C4-2B (cell line): ENCODE results near the gene CHN2.

Experiments used
- H3K27ac ChIP-seq: fragments of 450-650 bp; 2 replicates; pipeline ENCODE4 v1.5.1; 2017
- ZFX ChIP-seq: fragments of 450-650 bp; IDR thresholded peaks from 2 replicates; pipeline ENCODE4 v1.6.1; 2017
- TF ChIP-seq, protein P1 (sequence below): fragments of 450-650 bp; conservative IDR thresholded peaks from 2 replicates; pipeline ENCODE4 v1.5.1; 2017; ENCODE audit warnings: mild to moderate bottlenecking

CHN2 gene

GRCh38 chr7:29154076-29154475 lies 40.5 kb upstream of the CHN2 start:
- no peak overlapping the region for H3K27ac ChIP-seq
- TF ChIP-seq, protein P1, sequence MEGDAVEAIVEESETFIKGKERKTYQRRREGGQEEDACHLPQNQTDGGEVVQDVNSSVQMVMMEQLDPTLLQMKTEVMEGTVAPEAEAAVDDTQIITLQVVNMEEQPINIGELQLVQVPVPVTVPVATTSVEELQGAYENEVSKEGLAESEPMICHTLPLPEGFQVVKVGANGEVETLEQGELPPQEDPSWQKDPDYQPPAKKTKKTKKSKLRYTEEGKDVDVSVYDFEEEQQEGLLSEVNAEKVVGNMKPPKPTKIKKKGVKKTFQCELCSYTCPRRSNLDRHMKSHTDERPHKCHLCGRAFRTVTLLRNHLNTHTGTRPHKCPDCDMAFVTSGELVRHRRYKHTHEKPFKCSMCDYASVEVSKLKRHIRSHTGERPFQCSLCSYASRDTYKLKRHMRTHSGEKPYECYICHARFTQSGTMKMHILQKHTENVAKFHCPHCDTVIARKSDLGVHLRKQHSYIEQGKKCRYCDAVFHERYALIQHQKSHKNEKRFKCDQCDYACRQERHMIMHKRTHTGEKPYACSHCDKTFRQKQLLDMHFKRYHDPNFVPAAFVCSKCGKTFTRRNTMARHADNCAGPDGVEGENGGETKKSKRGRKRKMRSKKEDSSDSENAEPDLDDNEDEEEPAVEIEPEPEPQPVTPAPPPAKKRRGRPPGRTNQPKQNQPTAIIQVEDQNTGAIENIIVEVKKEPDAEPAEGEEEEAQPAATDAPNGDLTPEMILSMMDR: no peak
- no peak for TF ChIP-seq ZFX

DNA sequence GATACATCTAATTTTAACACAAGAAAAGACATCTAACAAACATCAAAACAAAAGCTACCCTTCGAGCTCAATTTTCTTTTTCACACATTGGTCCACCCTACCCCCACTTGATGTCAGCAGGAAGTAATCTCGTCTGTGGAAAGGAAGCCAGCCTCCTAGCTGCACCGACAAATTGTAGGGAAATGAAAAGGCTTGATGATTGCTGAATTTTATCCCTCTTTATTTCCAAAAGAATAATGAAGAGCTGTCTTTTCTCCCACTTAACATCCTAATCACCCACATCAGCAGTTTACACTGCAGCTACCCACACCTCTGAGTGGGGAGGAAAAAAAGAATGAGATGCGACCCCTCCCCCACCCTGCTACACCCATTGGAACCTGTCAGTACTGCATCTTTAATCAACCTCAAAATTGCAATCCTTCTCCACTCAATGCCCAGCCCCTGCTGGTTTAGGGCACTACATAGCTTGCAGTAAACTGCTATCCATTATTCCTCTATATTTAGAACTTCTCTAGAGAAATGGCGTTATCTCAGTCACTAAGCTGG lies 37.6 kb upstream of the CHN2 start:
- no peak for TF ChIP-seq ZFX
- TF ChIP-seq, protein P1: no peak; the same call in 1 of the 2 replicates
- H3K27ac ChIP-seq: no peak overlapping the region

GRCh38 chr7:29158795-29159423 lies 35.7 kb upstream of the CHN2 start:
- no peak for TF ChIP-seq ZFX
- TF ChIP-seq, protein P1: no peak
- H3K27ac ChIP-seq: no peak overlapping the region

DNA sequence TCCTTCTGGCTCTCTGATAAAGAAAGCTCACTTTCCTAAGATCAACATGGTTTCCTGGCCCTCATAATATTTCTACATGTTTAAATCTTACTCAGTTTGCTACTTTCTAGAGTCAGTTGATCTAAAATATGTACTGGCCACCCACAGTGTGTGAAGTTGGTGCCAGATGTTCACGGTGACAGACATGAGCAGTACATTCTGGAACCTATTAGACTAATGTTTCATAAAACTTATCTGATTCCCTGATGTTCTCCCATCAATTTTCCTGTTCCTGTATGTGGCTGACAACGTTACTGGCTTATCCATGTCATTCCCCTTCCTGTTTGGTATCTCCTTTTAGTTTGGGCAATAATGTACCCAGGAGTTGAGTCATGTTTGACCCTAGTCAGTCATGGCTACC lies 34.5 kb upstream of the CHN2 start:
- TF ChIP-seq, protein P1: no peak
- no peak for TF ChIP-seq ZFX
- no peak overlapping the region for H3K27ac ChIP-seq

DNA sequence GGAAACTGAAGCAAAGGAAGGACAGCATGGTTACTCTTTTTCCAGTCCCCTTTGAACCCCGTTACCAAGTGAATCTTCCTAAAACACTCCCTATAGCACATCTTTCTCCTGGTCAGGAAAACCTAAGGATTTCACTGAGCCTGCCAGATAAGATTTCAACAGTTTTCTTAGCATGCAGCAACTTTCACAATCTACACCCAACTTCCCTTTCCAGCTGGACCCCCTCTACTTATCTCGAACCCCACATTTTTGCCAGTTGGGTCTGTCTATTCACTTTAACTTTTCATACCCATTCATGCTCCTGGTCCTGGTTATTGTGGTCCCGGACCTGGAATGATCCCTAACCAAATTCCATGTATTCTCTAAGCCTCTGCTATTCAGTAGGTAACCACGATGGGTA lies 33.3 kb upstream of the CHN2 start:
- TF ChIP-seq, protein P1: no peak
- TF ChIP-seq ZFX: no peak
- no peak overlapping the region for H3K27ac ChIP-seq

- TF ChIP-seq, protein P1: no peak
- TF ChIP-seq ZFX: no peak
- no peak overlapping the region for H3K27ac ChIP-seq
Measured at GRCh38 chr7:29162577-29162976, 32.0 kb upstream of the CHN2 start.

DNA sequence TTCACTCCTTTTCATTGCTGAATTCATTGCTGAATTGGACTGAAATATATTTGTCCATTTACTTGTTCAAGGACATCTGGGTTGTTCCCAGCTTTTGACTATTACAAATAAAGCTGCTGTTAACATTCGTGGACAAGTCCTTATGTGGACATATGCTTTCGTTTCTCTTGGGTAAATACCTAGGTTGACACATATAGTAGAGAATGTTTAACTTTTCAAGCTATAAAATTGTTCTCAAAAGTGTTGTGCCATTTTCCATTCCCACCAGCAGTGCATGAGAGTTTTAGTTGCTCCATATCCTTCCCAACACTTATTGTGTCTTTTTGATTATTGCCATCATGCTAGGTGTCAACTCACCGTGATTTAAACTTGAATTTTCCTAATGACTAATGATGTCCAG lies 30.7 kb upstream of the CHN2 start:
- TF ChIP-seq, protein P1: no peak
- no peak for TF ChIP-seq ZFX
- no peak overlapping the region for H3K27ac ChIP-seq
